Measurements from ENCODE around the gene SEPHS1.
"Not testable (repeated sequence)": the region's sequence is repeated elsewhere in the genome, so short reads cannot be mapped to it uniquely, and the experiment has no call there.

Gene SEPHS1

GRCh38 chr10:13356392-13356791, 8.3 kb upstream of the SEPHS1 start:
- DNase-seq: no peak

GRCh38 chr10:13354783-13355182, 6.7 kb upstream of the SEPHS1 start:
- no peak for DNase-seq

GRCh38 chr10:13352519-13352918, 4.4 kb upstream of the SEPHS1 start:
- no peak for DNase-seq

GRCh38 chr10:13351340-13351915, 3.3 kb upstream of the SEPHS1 start:
- DNase-seq: no peak

GRCh38 chr10:13349463-13350274, 1.6 kb upstream of the SEPHS1 start:
- peak; percentile 36 for DNase-seq

- peak; percentile 85 for DNase-seq
Measured at GRCh38 chr10:13347500-13348156, 465 bp downstream of the SEPHS1 start.

GRCh38 chr10:13347043-13347499, 1.0 kb downstream of the SEPHS1 start:
- DNase-seq: peak; percentile 24

GRCh38 chr10:13346283-13347042, 1.6 kb downstream of the SEPHS1 start:
- DNase-seq: peak; percentile 79

- DNase-seq: no peak
Measured at GRCh38 chr10:13340626-13341376, 7.3 kb downstream of the SEPHS1 start.

- DNase-seq: no peak
Measured at GRCh38 chr10:13340068-13340467, 8.0 kb downstream of the SEPHS1 start.

GRCh38 chr10:13338390-13339110, 9.5 kb downstream of the SEPHS1 start:
- DNase-seq: peak; percentile 90

- no peak for DNase-seq
Measured at GRCh38 chr10:13337827-13338196, 10.3 kb downstream of the SEPHS1 start.

- DNase-seq: no peak
Measured at GRCh38 chr10:13337128-13337826, 10.8 kb downstream of the SEPHS1 start.

- no peak for DNase-seq
Measured at GRCh38 chr10:13335881-13336280, 12.2 kb downstream of the SEPHS1 start.

- DNase-seq: no peak
Measured at GRCh38 chr10:13334556-13334955, 13.5 kb downstream of the SEPHS1 start.

- peak; percentile 37 for DNase-seq
Measured at GRCh38 chr10:13331646-13332045, 16.4 kb downstream of the SEPHS1 start.

- not testable (repeated sequence) for DNase-seq
Measured at GRCh38 chr10:13330980-13331379, 17.1 kb downstream of the SEPHS1 start.

- no peak for DNase-seq
Measured at GRCh38 chr10:13329565-13329964, 18.5 kb downstream of the SEPHS1 start.

- no peak for DNase-seq
Measured at GRCh38 chr10:13328613-13329012, 19.5 kb downstream of the SEPHS1 start.

GRCh38 chr10:13328126-13328525, 20.0 kb downstream of the SEPHS1 start:
- no peak for DNase-seq

GRCh38 chr10:13327534-13327933, 20.6 kb downstream of the SEPHS1 start:
- DNase-seq: no peak
